HEK293 (cell line): ENCODE data around the gene MYO18B.

Source experiments
- FEZF1 ChIP-seq: fragments of 450-650 bp; formaldehyde crosslinking; IDR thresholded peaks from 2 replicates; pipeline ENCODE4 v1.5.1; 2016; ENCODE audit warnings: missing biosample characterization, missing genetic modification characterization
- GLI2 ChIP-seq: fragments of 450-650 bp; formaldehyde crosslinking; IDR thresholded peaks from 2 replicates; pipeline ENCODE4; 2017; ENCODE audit warnings: missing biosample characterization, missing genetic modification characterization, low read depth, borderline replicate concordance
- ZNF529 ChIP-seq: fragments of 450-650 bp; formaldehyde crosslinking; IDR thresholded peaks from 2 replicates; pipeline ENCODE4 v1.5.1; 2017; ENCODE audit warnings: missing genetic modification characterization, missing biosample characterization; ENCODE audit not compliant: insufficient replicate concordance
- ZNF747 ChIP-seq: fragments of 450-650 bp; formaldehyde crosslinking; IDR thresholded peaks from 2 replicates; pipeline ENCODE4 v1.5.1; 2016; ENCODE audit warnings: missing biosample characterization, missing genetic modification characterization
- ZSCAN18 ChIP-seq: fragments of 450-650 bp; formaldehyde crosslinking; IDR thresholded peaks from 2 replicates; pipeline ENCODE4 v1.5.1; 2016; ENCODE audit warnings: missing biosample characterization, missing genetic modification characterization
- TF ChIP-seq, protein P1 (sequence below): fragments of 450-650 bp; formaldehyde crosslinking; IDR thresholded peaks from 2 replicates; pipeline ENCODE4 v1.5.1; 2016; ENCODE audit warnings: missing biosample characterization, missing genetic modification characterization

DNA sequence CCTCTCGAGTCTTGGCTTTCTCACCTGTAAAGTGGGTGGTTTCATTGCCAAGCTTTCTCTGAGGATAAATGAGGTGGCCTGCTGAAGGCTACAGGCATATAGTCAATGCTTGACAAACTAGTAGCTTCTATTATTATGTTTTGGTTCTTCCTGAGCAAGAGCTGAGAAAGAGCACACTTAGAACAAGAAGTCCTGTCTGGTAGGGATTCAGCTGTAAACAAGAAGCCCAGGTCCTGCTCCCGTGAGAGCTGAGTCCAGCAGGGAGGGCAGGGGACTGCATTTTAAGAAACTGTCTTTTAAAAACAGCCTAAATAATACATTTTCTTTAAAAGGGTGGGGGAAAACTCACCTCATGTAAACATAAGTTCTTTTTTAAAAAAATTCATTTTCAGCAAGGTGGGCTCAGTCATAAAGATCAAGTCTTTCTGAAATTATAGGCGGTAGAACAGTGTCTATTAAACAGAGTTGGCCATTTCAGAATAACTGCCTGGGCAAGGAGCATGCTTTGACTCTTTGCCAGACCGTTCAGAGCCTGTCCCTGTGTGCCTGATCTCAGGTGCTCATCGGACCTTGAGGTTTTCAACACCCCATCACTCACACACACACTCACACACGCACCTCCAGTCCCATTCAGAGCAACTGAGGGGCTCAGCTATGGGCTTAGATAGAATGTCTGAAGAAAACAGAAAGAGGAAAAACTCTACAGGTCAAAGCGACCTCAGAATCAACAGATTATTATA, 29.2 kb upstream of the MYO18B start:
- TF ChIP-seq ZNF747 (tag by site-specific recombination) (no peak), GLI2 (tag by site-specific recombination) (no peak), ZSCAN18 (tag by site-specific recombination) (no peak), ZNF529 (tag by site-specific recombination) (no peak), FEZF1 (tag by site-specific recombination) (no peak)
- TF ChIP-seq, protein P1, sequence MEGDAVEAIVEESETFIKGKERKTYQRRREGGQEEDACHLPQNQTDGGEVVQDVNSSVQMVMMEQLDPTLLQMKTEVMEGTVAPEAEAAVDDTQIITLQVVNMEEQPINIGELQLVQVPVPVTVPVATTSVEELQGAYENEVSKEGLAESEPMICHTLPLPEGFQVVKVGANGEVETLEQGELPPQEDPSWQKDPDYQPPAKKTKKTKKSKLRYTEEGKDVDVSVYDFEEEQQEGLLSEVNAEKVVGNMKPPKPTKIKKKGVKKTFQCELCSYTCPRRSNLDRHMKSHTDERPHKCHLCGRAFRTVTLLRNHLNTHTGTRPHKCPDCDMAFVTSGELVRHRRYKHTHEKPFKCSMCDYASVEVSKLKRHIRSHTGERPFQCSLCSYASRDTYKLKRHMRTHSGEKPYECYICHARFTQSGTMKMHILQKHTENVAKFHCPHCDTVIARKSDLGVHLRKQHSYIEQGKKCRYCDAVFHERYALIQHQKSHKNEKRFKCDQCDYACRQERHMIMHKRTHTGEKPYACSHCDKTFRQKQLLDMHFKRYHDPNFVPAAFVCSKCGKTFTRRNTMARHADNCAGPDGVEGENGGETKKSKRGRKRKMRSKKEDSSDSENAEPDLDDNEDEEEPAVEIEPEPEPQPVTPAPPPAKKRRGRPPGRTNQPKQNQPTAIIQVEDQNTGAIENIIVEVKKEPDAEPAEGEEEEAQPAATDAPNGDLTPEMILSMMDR = no peak
